GM20000 (cell line): ENCODE data around the gene IL20RA.

Source experiments
- DNase-seq: peaks from one replicate; pipeline ENCODE4 v3.0.0; 2012; ENCODE audit warnings: low spot score
- TF ChIP-seq, protein P1 (sequence below): IDR thresholded peaks from 2 replicates; pipeline ENCODE4 v1.5.1; 2012; ENCODE audit warnings: mild to moderate bottlenecking, control low read depth; ENCODE audit errors: extremely low read depth, missing control alignments

IL20RA gene

DNA sequence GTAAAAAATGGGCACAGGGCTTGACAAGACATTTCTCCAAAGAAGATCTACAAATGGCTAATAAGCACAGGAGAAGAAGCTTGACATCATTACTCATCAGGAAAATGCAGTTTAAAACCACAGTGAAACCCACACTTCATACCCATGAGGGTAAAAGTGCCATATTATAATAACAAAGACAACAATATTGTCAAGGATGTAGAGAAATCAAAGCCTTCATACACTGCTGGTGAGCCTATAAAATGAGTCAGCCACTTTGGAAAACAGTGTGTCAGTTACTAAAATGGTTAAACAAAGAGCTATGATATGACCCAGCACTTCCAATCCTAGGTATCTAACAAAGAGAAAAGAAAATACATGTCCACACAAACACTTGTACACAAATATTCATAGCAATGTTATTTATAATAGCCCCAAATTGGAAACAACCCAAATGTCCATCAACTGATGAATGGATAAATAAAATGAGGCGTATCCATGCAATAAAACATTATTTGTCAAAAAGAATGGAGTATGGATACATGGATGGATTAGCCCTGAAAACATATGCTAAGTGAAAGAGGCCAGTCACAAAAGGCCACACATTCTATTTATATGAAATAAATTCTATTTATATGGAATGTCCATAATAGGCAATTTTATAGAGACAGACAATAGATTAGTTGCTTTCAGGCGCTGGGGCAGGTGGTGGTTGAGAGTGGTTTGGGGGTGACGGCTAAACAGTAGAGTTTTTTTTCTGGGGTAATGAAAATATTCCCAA is 11.5 kb upstream of the IL20RA start:
- DNase-seq, result no peak
- TF ChIP-seq, protein P1, sequence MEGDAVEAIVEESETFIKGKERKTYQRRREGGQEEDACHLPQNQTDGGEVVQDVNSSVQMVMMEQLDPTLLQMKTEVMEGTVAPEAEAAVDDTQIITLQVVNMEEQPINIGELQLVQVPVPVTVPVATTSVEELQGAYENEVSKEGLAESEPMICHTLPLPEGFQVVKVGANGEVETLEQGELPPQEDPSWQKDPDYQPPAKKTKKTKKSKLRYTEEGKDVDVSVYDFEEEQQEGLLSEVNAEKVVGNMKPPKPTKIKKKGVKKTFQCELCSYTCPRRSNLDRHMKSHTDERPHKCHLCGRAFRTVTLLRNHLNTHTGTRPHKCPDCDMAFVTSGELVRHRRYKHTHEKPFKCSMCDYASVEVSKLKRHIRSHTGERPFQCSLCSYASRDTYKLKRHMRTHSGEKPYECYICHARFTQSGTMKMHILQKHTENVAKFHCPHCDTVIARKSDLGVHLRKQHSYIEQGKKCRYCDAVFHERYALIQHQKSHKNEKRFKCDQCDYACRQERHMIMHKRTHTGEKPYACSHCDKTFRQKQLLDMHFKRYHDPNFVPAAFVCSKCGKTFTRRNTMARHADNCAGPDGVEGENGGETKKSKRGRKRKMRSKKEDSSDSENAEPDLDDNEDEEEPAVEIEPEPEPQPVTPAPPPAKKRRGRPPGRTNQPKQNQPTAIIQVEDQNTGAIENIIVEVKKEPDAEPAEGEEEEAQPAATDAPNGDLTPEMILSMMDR, result no peak

DNA sequence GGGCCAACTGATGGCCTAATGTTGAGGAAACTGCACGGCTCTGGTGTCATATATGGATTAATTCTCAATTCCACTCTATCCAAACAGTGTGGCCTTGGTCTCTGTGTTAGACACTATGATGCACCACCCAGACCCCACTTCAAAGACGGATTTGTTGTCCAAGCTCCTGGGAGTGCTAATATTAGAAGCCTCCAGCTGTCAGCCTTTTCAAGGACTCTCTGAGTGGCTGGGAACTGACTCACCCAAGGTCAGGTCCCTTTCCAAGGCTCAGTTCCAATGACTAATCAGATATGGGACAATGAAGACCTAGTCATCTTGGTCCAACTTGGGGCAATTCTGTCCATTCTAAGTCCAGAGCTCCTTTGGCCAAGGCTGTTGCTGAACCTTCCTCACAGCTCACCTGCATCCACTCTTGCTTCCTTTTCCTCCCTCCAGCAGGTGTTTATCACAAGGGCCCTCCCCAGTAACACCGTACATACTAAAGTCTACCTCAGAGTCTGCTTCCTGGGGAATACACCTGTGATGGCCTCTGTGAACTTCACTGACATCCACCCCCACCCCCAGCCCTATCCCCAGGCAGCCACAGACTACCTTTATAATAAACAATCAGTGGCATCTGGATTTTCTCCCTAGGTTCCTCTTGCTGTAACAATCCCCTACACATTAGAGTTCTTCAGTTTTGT is 7.2 kb upstream of the IL20RA start:
- no peak for DNase-seq
- TF ChIP-seq, protein P1, result no peak

DNA sequence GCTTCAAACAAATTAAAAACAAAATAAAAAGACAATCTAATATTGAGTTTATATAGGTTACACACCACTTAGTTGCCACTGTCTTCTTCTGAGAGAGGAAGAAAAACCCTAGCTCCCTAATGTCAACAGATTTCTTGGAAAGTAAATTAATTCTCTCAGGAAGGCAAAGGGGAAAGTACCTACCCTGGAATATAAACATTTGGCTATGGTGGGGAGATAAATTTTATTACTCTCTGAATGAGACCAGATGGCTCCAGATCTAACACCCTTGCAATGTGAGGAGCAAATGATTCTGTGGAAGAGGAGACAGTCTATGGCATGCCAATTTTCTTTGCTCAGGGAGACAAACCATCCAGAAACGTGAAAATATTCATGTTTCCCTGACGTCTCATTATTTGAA is 4.3 kb upstream of the IL20RA start:
- no peak for DNase-seq
- TF ChIP-seq, protein P1, result no peak

- TF ChIP-seq, protein P1, result no peak
Measured at GRCh38 chr6:137046871-137047412, 2.2 kb upstream of the IL20RA start.

GRCh38 chr6:137045222-137045789 is 541 bp upstream of the IL20RA start:
- DNase-seq, result no peak
- TF ChIP-seq, protein P1, result no peak

More at GRCh38 chr6:137046871-137047412, 2.2 kb upstream of the IL20RA start:
- no peak for DNase-seq

GRCh38 chr6:137043710-137044365 is 927 bp downstream of the IL20RA start:
- peak; percentile 53 for DNase-seq
- TF ChIP-seq, protein P1, result no peak
